ACHN (cell line): ENCODE data around the gene FAM163B.
"Not testable (repeated sequence)": the region's sequence is repeated elsewhere in the genome, so short reads cannot be mapped to it uniquely, and the experiment has no call there.

Experiments used
- DNase-seq: peaks from one replicate; pipeline ENCODE4 v3.0.0-alpha.2; 2015
- in situ Hi-C: cut with HindIII; loops from 2 replicates; pipeline ENCODE4 v1.10.0; 2017; ENCODE audit warnings: low sequenced_read_pairs, low pct_ligation_motif_present, low pct_unique_long_range_greater_than_20kb

FAM163B gene

DNA sequence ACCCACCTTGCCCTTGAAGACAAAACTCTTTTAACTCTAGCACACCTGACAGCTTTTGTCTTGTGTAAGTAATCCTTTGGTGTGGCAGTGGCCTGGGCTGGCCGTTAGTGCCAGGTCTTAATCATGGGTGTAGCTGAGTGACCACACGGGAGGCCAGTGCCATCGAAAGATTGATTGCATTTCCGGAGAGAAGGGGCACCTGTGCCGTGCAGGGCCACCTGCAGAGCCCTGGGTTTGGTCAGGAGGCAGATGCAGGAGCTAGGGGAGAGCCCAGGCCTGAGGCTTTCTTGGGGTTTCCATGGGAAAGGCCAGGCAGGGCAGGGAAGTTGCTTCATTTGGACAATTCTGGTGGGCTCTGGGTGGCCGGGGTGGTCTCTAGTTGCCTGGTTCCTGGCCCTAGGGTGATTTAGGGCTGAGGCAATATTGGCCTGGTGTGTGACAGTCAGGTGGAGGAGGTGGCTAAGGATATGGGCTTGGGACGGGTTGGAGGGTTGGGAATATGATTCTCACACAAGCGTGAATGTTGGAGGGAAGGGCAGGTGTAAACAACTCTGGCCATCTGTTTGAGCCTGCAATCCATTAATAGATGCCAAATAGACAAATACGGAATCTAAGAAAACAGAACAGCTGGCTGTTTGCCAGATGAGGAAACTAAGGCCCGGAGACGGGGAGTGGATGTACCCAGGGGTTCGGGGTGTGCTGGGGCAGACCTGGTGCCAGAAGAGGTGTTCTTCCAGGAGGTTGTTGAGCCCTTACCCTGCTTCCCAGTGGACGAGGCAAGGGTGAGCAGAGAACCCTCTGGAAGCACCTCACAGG is 31.6 kb upstream of the FAM163B start:
- no peak for DNase-seq
- in situ Hi-C loops = no loop called here

- in situ Hi-C loops = no loop called here
Measured at GRCh38 chr9:133640160-133640559, 31.0 kb upstream of the FAM163B start.

DNA sequence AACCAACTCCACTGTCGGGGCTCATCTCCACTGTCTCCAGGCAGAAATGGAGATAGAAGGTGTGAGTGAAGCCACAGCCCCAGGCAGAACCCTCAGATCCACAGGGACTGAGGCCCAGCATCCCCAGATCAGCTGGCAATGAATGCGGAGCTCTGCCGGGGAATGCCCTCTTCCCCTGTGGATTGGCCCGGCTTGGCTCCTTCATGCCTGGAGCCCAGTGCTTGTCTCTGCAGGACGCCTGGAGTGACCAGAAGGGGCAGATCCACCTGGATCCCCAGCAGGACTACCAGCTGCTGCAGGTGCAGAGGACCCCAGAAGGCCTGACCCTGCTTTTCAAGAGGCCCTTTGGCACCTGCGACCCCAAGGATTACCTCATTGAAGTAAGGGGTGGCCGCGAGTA is 30.4 kb upstream of the FAM163B start:
- no peak for DNase-seq
- in situ Hi-C loops = no loop called here

More at GRCh38 chr9:133640160-133640559, 31.0 kb upstream of the FAM163B start:
- no peak for DNase-seq

DNA sequence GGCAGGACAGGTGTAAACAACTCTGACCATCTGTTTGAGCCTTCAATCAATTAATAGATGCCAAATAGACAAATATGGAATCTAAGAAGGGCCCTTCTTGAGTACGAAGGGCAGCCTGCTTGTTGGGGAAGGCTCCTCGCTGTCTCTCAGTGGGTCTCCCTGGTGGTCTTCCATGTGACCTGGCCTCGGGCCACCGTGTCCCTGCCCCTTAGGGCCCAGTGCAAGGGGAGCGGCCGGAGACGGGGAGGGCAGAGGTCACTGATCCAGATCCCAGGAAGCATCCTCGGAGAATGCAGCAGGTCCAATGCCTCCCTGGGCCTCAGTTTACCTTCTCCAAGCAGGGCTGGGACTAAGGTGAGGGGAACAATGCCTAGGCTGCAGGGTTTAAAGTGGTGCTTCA is 29.5 kb upstream of the FAM163B start:
- DNase-seq = no peak
- in situ Hi-C loops = no loop called here

GRCh38 chr9:133638076-133638475 is 28.9 kb upstream of the FAM163B start:
- DNase-seq = no peak
- in situ Hi-C loops = no loop called here

DNA sequence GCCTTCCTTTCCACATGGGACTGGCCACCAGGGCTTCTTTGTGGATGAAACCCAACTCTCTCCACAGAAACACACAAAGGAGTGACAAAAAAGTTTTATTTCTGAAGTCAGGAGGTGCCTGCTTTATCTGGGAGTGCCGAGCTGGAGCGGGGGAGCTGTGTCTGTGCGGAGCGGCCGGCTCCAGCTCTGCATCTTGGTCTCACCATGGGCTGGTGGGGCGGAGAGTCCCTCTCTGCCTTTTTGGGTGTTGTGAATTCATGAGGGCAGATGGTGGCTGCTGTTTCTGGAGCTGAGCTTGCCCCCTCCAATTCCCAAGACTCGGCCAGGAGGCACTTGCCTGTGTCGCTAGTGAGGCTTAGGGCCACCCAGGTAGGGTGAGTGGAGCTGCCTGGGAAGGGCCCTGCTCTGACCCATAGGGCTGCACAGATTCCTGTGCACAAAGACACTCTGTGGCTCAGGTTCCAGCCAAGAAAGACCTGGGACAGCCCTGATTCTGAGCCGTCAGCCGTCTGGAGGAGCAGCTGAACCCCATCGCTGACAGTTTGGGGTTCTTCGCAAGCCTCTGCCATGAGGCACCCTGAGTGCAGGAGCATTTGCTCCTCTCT is 28.4 kb upstream of the FAM163B start:
- in situ Hi-C loops = no loop called here
- DNase-seq = no peak

DNA sequence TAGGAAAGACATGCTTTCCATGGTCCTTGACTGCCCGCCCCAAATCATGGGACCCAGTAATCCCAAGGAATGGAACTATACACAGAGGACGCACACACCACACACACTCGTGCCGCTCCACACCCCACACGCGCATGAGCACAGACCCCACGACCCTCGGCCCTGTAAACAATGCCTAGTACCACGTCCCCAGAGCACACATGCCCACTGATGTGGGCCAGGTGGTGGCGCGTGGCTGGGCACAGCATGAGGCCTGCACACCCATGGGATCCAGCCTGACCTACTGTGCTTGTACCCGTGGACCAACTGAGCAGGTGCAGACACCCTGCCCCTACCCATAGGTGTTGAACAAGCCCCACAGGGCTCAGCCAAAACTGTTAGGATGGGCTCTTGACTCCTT is 27.7 kb upstream of the FAM163B start:
- DNase-seq = no peak
- in situ Hi-C loops = no loop called here

DNA sequence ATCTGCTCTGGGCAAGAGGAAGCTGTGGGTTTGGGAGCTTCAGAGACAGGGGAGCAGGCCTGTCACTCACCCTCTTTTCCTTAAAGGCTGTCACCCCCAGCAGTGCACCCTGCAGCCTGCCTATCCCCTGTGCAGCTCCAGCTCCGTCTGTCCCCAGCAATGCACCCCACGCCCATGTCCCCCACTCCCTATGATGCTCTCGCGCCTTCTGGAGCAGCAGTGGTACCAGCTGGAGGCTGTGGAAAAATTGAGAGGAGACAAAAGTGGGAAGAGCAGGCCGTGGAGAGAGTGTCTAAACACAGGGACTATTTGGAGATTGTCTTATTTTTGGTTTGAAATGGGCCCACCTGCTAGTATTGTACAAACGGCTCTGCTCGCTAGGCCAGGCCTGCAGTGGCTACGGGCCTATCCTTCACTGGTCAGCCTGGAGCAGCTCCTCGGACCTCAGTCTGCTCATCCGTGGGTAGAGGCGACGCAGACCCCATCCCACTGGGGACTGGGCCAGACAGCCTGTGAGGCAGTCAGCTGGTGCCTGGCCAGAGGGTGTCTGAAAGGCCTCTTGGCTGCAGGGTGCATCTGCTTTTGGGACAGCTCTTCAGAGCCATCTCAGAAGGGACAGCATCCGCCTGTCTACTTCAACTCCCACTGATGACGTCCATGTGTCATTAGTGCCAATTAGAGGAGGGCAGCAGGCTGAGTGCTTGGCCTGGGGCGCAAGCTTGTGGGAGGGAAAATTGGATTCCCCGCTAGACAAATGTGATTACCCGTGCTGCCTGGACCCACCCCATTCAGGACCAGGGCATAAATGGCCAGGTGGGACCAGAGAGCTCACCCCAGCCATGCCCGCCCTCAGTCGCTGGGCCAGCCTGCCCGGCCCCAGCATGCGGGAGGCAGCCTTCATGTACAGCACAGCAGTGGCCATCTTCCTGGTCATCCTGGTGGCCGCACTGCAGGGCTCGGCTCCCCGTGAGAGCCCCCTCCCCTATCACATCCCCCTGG is 26.6 kb upstream of the FAM163B start, which contains the start of gene DBH:
TSS of gene DBH (plus strand) at position 831 of the 999 bp plus-strand sequence. CDS start at position 840, 9 bp downstream.
- in situ Hi-C loops = no loop called here
- DNase-seq = no peak

DNA sequence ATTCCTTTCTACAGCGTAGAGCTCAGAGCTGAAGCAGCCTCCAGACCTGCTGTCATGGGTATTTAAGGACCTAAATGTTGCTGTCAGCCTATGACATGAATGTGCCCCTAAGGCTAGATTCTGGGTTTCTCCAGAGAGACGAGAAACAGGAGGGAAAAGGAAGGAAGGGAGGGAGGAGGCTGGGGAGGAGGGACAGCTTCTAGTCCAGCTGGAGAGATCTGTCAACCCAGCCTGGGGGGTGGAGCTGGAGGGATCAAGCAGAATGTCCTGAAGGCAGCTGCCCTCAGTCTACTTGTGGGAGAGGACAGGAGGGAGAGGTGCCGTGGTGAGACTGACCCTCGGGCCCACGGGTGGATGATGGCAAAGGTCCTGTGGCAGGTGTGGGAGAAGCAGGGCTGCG is 25.9 kb upstream of the FAM163B start:
- in situ Hi-C loops = no loop called here
- no peak for DNase-seq

- in situ Hi-C loops = no loop called here
- no peak for DNase-seq
Measured at GRCh38 chr9:133634081-133634691, 25.0 kb upstream of the FAM163B start.

- in situ Hi-C loops = no loop called here
- DNase-seq = no peak
Measured at GRCh38 chr9:133633681-133634080, 24.5 kb upstream of the FAM163B start.

- DNase-seq = no peak
- in situ Hi-C loops = no loop called here
Measured at GRCh38 chr9:133632806-133633680, 23.9 kb upstream of the FAM163B start.

- DNase-seq = no peak
- in situ Hi-C loops = no loop called here
Measured at GRCh38 chr9:133631111-133631510, 21.9 kb upstream of the FAM163B start.

- in situ Hi-C loops = no loop called here
Measured at GRCh38 chr9:133629221-133630110, 20.3 kb upstream of the FAM163B start.

GRCh38 chr9:133628766-133629165 is 19.6 kb upstream of the FAM163B start:
- in situ Hi-C loops = no loop called here

More at GRCh38 chr9:133629221-133630110, 20.3 kb upstream of the FAM163B start:
- no peak for DNase-seq

DNA sequence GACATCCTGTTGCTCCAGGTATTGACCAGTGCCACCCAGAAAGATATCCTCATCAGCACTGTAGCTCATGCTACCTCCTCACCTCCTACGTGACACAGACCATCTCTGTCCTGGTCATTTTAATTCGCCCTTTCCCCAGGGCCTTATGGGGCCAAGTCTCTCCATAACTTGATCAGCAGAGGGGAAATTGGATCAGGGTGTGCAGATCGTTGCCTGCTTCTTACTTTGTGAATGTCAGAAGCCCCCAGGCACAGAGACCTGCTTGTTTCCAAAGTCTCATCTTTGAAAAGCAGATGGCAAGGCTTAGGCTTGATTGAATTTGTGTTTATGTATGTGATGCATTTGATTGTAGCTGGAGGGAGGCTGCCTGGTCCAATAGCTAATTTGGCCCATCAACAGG is 18.2 kb upstream of the FAM163B start:
- in situ Hi-C loops = no loop called here
- no peak for DNase-seq

More at GRCh38 chr9:133628766-133629165, 19.6 kb upstream of the FAM163B start:
- DNase-seq = no peak

DNA sequence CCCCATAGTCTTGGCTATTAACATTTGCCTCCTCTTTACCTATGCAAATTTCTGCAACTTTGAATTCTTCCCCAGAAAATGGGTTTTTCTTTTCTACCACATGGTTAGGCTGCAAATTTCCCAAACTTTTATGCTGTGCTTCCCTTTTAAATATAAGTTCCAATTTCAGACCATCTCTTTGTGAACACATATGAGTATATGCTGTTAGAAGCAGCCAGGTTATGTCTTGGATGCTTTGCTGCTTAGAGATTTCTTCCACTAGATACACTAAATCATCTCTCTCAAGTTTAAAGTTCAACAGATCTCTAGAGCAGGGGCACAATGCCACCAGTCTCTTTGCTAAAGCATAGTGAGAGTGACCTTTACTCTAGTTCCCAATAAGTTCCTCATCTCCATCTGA is 16.8 kb upstream of the FAM163B start:
- DNase-seq, in situ Hi-C loops: not testable (repeated sequence)
